Liver (tissue), 9 donors: ENCODE measurements around the gene RARRES2. TPM values are rescaled to one million over a fixed set of nuclear protein-coding genes. Genes with fewer than 3 reads are reported as not detected.
A peak's percentile ranks its signal among the peaks of the same experiment; 100 is the strongest.

Source experiments
- DNase-seq: peaks from one replicate; pipeline ENCODE4 v3.0.0-alpha.2; 2017; ENCODE audit warnings: low spot score
- H3K27ac ChIP-seq, 2 donors: one replicate each; pipeline ENCODE4 v1.7.0; 2013; ENCODE audit warnings: inconsistent platforms in 2 of 2, low read length in 2 of 2, control low read depth in 1 of 2, low read depth in 1 of 2, mild to moderate bottlenecking in 1 of 2
- H3K27me3 ChIP-seq, 4 donors: one replicate each; pipeline versions ENCODE4 v1.6.1 to v1.7.0; 2013; ENCODE audit warnings: low read length in 3 of 4, inconsistent platforms in 1 of 4, mild to moderate bottlenecking in 1 of 4, moderate library complexity in 1 of 4; ENCODE audit not compliant: control insufficient read depth in 4 of 4, insufficient read depth in 4 of 4
- H3K36me3 ChIP-seq, 4 donors: one replicate each; pipeline versions ENCODE4 v1.6.1 to v1.7.0; 2013; ENCODE audit warnings: low read length in 3 of 4, mild to moderate bottlenecking in 3 of 4, low read depth in 1 of 4, moderate library complexity in 1 of 4; ENCODE audit not compliant: control insufficient read depth in 4 of 4, insufficient read depth in 3 of 4
- H3K4me1 ChIP-seq, 4 donors: one replicate each; pipeline versions ENCODE4 v1.6.1 to v1.7.0; 2013; ENCODE audit warnings: low read length in 3 of 4, mild to moderate bottlenecking in 3 of 4, moderate library complexity in 1 of 4; ENCODE audit not compliant: control insufficient read depth in 4 of 4, insufficient read depth in 4 of 4
- H3K4me3 ChIP-seq, 3 donors: one replicate each; pipeline versions ENCODE4 v1.6.1 to v1.7.0; 2013; ENCODE audit warnings: low read length in 3 of 3, control low read depth in 1 of 3, low read depth in 1 of 3, mild to moderate bottlenecking in 1 of 3
- H3K9ac ChIP-seq, 2 donors: one replicate each; pipeline ENCODE4 v1.7.0; 2013; ENCODE audit warnings: low read length in 2 of 2, mild to moderate bottlenecking in 2 of 2, moderate library complexity in 2 of 2, control low read depth in 1 of 2, low read depth in 1 of 2
- H3K9me3 ChIP-seq, 4 donors: one replicate each; pipeline versions ENCODE4 v1.6.1 to v1.7.0; 2013; ENCODE audit warnings: low read length in 3 of 4; ENCODE audit not compliant: control insufficient read depth in 4 of 4
- EGR1 ChIP-seq, 2 donors: IDR thresholded peaks; 2 replicates each; pipeline ENCODE4 v1.6.1; 2016 to 2018; ENCODE audit warnings: antibody characterized with exemption in 2 of 2, low read depth in 2 of 2
- FOXA1 ChIP-seq: IDR thresholded peaks from 2 replicates; pipeline ENCODE4 v1.6.1; 2016; ENCODE audit warnings: antibody characterized with exemption
- FOXA2 ChIP-seq: IDR thresholded peaks from 2 replicates; pipeline ENCODE4 v1.6.1; 2016; ENCODE audit warnings: antibody characterized with exemption
- GABPA ChIP-seq, 2 donors: IDR thresholded peaks in 1 of 2; conservative IDR thresholded peaks in 1 of 2; 2 replicates each; pipeline ENCODE4 v1.6.1; 2016; ENCODE audit warnings: antibody characterized with exemption in 2 of 2, mild to moderate bottlenecking in 1 of 2, moderate library complexity in 1 of 2
- HNF4A ChIP-seq, 2 donors: conservative IDR thresholded peaks; 2 replicates each; pipeline ENCODE4 v1.6.1; 2016; ENCODE audit warnings: antibody characterized with exemption in 2 of 2, mild to moderate bottlenecking in 2 of 2
- HNF4G ChIP-seq: IDR thresholded peaks from 2 replicates; pipeline ENCODE4 v1.6.1; 2016; ENCODE audit warnings: antibody characterized with exemption
- JUND ChIP-seq, 2 donors: IDR thresholded peaks; 2 replicates each; pipeline ENCODE4 v1.6.1; 2016; ENCODE audit warnings: antibody characterized with exemption in 2 of 2
- NR2F2 ChIP-seq: IDR thresholded peaks from 2 replicates; pipeline ENCODE4 v1.6.1; 2016; ENCODE audit warnings: antibody characterized with exemption
- RAD21 ChIP-seq, 2 donors: IDR thresholded peaks; 2 replicates each; pipeline ENCODE4 v1.6.1; 2016; ENCODE audit warnings: antibody characterized with exemption in 2 of 2, mild to moderate bottlenecking in 2 of 2
- RXRA ChIP-seq, 2 donors: IDR thresholded peaks; 2 replicates each; pipeline ENCODE4 v1.6.1; 2017 to 2018; ENCODE audit warnings: antibody characterized with exemption in 2 of 2, mild to moderate bottlenecking in 1 of 2
- SP1 ChIP-seq: IDR thresholded peaks from 2 replicates; pipeline ENCODE4 v1.6.1; 2018; ENCODE audit warnings: antibody characterized with exemption, mild to moderate bottlenecking
- TAF1 ChIP-seq: conservative IDR thresholded peaks from 2 replicates; pipeline ENCODE4 v1.6.1; 2016; ENCODE audit warnings: antibody characterized with exemption, mild to moderate bottlenecking
- YY1 ChIP-seq: IDR thresholded peaks from 2 replicates; pipeline ENCODE4 v1.6.1; 2016; ENCODE audit warnings: antibody characterized with exemption, mild to moderate bottlenecking
- WGBS: extraction: QIAGEN DNeasy Blood & Tissue Kit; methylation state at CpG from one replicate; pipeline ENCODE4 v1.1.7; 2013; 5-methylcytosine and 5-hydroxymethylcytosine counted together
- polyA plus RNA-seq, 2 donors: library from polyadenylated mRNA; stranded (reverse) in 1 of 2; unstranded in 1 of 2; fragments of 200-250 nt in 1 of 2; fragments of >200 nt in 1 of 2; fragmentation: Nextera tagmentation in 1 of 2; extraction: Ambion mirVana in 1 of 2; gene quantifications; one replicate each; pipeline versions ENCODE4 v1.2.1 to v1.2.3, GENCODE V29; 2013 to 2015
- total RNA-seq, 2 donors: library from RNA; depleted of rRNA; stranded (reverse); fragments of >200 nt; gene quantifications; one replicate each; pipeline ENCODE4 v1.2.3, GENCODE V29; 2014
- TF ChIP-seq, protein P1 (sequence below): IDR thresholded peaks from 2 replicates; pipeline ENCODE4 v1.6.1; 2016; ENCODE audit warnings: antibody characterized with exemption
- TF ChIP-seq, protein P2 (sequence below): IDR thresholded peaks from 2 replicates; pipeline ENCODE4 v1.6.1; 2016; ENCODE audit warnings: antibody characterized with exemption, mild to moderate bottlenecking
- TF ChIP-seq, protein P3 (sequence below): fragments of 150-350 bp; IDR thresholded peaks from 2 replicates; pipeline ENCODE4 v1.5.1; 2017; ENCODE audit warnings: improper control_type of control experiment, low read depth, low read length; ENCODE audit not compliant: missing input control
- TF ChIP-seq, protein P4 (sequence below): IDR thresholded peaks from 2 replicates; pipeline ENCODE4 v1.6.1; 2016; ENCODE audit warnings: antibody characterized with exemption
- TF ChIP-seq, protein P5 (sequence below): IDR thresholded peaks from 2 replicates; pipeline ENCODE4 v1.6.1; 2016; ENCODE audit warnings: antibody characterized with exemption
- donor health status: healthy.
- donor health status: healthy.
- donor health status: healthy.
- donor health status: healthy.
- donor health status: healthy.

The RARRES2 gene
- total and polyA plus RNA-seq, 4 donors = 149 to 1,915 (median 842) TPM

DNA sequence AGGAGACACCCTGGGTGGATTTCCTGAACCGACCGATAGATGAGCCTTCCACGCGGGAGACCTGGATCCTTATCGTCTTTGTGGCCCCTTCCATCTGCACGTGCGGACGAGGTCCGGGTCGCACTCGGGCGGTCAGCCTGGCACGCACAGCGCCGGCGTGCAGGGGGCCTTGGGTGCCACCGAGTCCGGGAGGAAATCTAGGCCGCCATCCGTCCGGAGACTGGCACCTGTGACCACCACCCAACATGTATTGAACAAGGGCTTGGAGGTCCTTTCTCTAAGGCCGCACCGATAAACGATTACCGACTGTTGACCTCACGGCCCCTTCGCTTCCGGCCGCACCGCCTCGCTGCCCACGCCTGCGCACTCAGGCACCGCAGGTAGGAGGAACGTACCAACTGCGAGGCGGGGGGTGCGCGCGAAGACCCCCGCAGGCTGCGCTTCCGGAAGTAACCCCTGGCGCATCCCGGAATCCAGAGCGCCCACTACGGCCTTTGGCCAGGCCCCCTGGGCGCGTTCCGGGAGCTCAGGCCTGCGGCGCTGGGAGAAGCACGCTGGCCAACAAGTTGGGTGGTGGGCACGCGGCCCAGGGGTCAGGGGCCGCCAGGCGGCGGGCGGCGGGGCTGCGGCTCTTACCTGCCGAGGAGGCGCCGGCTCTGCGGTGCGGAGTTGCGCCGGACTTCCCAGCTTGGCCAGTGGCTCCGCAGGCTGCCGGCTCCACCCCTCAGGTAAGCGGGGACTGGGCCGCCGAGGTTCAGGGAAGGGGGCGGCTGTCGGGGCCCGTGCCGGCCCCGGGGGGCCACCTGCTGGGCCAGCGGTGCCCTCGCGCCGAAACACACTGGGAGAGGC is 18.4 kb downstream of the RARRES2 start, which contains the start of the genes ACTR3C and LRRC61:
Gene ACTR3C, minus strand, starts transcription at position 713 of the 849 bp plus-strand sequence. CDS start 28,249 bp downstream, outside the sequence.
Gene LRRC61, plus strand, starts transcription at position 523 of the 849 bp plus-strand sequence. CDS start 13,507 bp downstream, outside the sequence.
- Histone ChIP-seq H3K9ac (peak within 1 kb of the TSS; percentile 84 to 98), H3K27me3 (no peaks in the 10 kb centered on the region), H3K4me3 (peak within 1 kb of the TSS; percentile 59 to 82 (median 75)), H3K36me3 (peaks cover 2 to 9% (median 5%) of the 10 kb centered on the region in 4 donors), H3K9me3 (no peaks in the 10 kb centered on the region), H3K27ac (peak within 1 kb of the TSS; percentile 84 to 96), H3K4me1 (peaks cover 6 to 53% (median 28%) of the 10 kb centered on the region in 4 donors)
- WGBS = 2% methylated on average over 82 of the region's 82 CpGs
- TF ChIP-seq EGR1 (IDR thresholded peaks at IDR 0.05; ENCODE audit: low read depth in 2 of 2) (no peak), RAD21 (IDR thresholded peaks at IDR 0.05) (peak in 1 of 2 donors; percentile 57), FOXA2 (no peak), RXRA (IDR thresholded peaks at IDR 0.05) (peak; percentile 43 to 69), HNF4A (conservative IDR thresholded peaks at IDR 0.05) (peak in 1 of 2 donors; percentile 37), JUND (IDR thresholded peaks at IDR 0.05) (no peak), YY1 (no peak), GABPA (IDR thresholded peaks at IDR 0.05 in 1 of 2, conservative IDR thresholded peaks at IDR 0.05 in 1 of 2) (peak in 1 of 2 donors; percentile 39), SP1 (peak; percentile 62), HNF4G (peak; percentile 12), NR2F2 (peak; percentile 47), FOXA1 (no peak), TAF1 (peak; percentile 7)
- TF ChIP-seq, protein P1, sequence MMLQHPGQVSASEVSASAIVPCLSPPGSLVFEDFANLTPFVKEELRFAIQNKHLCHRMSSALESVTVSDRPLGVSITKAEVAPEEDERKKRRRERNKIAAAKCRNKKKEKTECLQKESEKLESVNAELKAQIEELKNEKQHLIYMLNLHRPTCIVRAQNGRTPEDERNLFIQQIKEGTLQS = no peak
- TF ChIP-seq, protein P2, sequence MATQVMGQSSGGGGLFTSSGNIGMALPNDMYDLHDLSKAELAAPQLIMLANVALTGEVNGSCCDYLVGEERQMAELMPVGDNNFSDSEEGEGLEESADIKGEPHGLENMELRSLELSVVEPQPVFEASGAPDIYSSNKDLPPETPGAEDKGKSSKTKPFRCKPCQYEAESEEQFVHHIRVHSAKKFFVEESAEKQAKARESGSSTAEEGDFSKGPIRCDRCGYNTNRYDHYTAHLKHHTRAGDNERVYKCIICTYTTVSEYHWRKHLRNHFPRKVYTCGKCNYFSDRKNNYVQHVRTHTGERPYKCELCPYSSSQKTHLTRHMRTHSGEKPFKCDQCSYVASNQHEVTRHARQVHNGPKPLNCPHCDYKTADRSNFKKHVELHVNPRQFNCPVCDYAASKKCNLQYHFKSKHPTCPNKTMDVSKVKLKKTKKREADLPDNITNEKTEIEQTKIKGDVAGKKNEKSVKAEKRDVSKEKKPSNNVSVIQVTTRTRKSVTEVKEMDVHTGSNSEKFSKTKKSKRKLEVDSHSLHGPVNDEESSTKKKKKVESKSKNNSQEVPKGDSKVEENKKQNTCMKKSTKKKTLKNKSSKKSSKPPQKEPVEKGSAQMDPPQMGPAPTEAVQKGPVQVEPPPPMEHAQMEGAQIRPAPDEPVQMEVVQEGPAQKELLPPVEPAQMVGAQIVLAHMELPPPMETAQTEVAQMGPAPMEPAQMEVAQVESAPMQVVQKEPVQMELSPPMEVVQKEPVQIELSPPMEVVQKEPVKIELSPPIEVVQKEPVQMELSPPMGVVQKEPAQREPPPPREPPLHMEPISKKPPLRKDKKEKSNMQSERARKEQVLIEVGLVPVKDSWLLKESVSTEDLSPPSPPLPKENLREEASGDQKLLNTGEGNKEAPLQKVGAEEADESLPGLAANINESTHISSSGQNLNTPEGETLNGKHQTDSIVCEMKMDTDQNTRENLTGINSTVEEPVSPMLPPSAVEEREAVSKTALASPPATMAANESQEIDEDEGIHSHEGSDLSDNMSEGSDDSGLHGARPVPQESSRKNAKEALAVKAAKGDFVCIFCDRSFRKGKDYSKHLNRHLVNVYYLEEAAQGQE = no peak
- TF ChIP-seq, protein P3, sequence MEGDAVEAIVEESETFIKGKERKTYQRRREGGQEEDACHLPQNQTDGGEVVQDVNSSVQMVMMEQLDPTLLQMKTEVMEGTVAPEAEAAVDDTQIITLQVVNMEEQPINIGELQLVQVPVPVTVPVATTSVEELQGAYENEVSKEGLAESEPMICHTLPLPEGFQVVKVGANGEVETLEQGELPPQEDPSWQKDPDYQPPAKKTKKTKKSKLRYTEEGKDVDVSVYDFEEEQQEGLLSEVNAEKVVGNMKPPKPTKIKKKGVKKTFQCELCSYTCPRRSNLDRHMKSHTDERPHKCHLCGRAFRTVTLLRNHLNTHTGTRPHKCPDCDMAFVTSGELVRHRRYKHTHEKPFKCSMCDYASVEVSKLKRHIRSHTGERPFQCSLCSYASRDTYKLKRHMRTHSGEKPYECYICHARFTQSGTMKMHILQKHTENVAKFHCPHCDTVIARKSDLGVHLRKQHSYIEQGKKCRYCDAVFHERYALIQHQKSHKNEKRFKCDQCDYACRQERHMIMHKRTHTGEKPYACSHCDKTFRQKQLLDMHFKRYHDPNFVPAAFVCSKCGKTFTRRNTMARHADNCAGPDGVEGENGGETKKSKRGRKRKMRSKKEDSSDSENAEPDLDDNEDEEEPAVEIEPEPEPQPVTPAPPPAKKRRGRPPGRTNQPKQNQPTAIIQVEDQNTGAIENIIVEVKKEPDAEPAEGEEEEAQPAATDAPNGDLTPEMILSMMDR = no peak
- TF ChIP-seq, protein P4, sequence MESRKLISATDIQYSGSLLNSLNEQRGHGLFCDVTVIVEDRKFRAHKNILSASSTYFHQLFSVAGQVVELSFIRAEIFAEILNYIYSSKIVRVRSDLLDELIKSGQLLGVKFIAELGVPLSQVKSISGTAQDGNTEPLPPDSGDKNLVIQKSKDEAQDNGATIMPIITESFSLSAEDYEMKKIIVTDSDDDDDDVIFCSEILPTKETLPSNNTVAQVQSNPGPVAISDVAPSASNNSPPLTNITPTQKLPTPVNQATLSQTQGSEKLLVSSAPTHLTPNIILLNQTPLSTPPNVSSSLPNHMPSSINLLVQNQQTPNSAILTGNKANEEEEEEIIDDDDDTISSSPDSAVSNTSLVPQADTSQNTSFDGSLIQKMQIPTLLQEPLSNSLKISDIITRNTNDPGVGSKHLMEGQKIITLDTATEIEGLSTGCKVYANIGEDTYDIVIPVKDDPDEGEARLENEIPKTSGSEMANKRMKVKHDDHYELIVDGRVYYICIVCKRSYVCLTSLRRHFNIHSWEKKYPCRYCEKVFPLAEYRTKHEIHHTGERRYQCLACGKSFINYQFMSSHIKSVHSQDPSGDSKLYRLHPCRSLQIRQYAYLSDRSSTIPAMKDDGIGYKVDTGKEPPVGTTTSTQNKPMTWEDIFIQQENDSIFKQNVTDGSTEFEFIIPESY = no peak
- TF ChIP-seq, protein P5, sequence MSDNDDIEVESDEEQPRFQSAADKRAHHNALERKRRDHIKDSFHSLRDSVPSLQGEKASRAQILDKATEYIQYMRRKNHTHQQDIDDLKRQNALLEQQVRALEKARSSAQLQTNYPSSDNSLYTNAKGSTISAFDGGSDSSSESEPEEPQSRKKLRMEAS = no peak
- DNase-seq = peak; percentile 76
